Fibroblast of mammary gland (primary cell): Measurements from ENCODE around the gene TAOK3.
"Not testable (repeated sequence)": the region's sequence is repeated elsewhere in the genome, so short reads cannot be mapped to it uniquely, and the experiment has no call there.

ENCODE experiments used
- DNase-seq: peaks from one replicate; pipeline ENCODE4 v3.0.0-alpha.2; 2010; ENCODE audit warnings: low read depth
- H3K4me3 ChIP-seq: 2 replicates; pipeline ENCODE4 v1.5.1; 2011; ENCODE audit warnings: low read depth, mild to moderate bottlenecking, low read length, moderate library complexity; ENCODE audit not compliant: control insufficient read depth
- TF ChIP-seq, protein P1 (sequence below): conservative IDR thresholded peaks from 2 replicates; pipeline ENCODE4 v1.5.1; 2011; ENCODE audit warnings: low read depth, low read length, inconsistent platforms; ENCODE audit not compliant: control insufficient read depth, insufficient read depth

Gene TAOK3

DNA sequence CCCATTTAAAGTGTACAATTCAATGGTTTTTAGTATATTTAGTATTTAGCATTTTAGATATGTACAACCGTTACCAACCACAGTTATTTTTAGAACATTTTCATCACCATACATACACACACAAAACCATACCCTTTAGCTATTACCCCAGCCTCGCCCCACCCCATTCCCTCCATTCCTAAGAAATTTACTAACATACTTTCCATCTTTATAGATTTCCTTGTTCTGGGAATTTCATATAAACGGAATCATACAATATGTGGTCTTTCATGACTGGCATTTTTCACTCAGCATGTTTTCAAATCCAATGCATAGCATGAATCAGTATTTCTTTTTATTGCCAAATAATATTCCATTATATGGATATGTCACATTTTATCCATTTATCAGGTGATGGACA, 101.5 kb downstream of the TAOK3 start:
- TF ChIP-seq, protein P1, sequence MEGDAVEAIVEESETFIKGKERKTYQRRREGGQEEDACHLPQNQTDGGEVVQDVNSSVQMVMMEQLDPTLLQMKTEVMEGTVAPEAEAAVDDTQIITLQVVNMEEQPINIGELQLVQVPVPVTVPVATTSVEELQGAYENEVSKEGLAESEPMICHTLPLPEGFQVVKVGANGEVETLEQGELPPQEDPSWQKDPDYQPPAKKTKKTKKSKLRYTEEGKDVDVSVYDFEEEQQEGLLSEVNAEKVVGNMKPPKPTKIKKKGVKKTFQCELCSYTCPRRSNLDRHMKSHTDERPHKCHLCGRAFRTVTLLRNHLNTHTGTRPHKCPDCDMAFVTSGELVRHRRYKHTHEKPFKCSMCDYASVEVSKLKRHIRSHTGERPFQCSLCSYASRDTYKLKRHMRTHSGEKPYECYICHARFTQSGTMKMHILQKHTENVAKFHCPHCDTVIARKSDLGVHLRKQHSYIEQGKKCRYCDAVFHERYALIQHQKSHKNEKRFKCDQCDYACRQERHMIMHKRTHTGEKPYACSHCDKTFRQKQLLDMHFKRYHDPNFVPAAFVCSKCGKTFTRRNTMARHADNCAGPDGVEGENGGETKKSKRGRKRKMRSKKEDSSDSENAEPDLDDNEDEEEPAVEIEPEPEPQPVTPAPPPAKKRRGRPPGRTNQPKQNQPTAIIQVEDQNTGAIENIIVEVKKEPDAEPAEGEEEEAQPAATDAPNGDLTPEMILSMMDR, result no peak
- no peak overlapping the region for H3K4me3 ChIP-seq
- DNase-seq, result no peak

DNA sequence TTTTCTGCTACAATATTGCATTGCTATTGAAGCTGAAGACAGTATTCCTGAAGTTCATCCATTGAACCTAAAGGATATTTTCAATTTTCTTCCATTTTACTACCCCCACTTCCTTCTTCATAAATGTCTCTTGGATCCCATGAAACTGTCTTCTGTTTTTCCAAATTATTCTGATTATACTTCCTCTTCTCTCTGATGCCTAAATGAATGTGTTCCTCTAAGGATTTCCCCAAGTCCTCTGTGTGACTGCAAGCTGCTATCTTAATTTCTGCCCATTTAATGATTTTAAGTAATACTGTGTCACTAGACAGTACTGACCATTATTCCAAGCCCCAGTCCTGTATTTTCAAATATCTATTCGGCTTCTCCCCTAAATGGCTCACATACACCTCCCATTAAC, 102.9 kb downstream of the TAOK3 start:
- no peak overlapping the region for H3K4me3 ChIP-seq
- DNase-seq, result no peak
- TF ChIP-seq, protein P1, result no peak

- H3K4me3 ChIP-seq, result no peak overlapping the region
- TF ChIP-seq, protein P1, result no peak
- DNase-seq, result peak; percentile 29
Observed at GRCh38 chr12:118259079-118259478, 113.6 kb downstream of the TAOK3 start.

DNA sequence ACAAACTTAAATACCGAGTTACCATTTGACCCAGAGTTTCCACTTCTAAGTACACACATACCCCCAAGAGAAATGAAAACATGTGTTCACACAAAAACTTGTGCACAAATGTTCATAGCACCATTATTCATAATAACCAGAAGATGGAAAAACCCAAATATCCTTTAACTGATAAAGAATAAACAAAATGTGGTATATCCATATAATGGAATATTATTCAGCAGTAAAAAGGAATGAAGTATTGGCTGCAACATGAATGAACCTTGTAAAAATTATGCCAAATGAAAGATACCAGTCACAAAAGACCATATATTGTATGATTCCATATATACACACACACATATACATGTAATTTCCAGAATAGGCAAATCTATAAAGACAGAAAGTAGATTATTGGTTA, 116.4 kb downstream of the TAOK3 start:
- TF ChIP-seq, protein P1, result no peak
- H3K4me3 ChIP-seq, result no peak overlapping the region
- DNase-seq, result no peak

DNA sequence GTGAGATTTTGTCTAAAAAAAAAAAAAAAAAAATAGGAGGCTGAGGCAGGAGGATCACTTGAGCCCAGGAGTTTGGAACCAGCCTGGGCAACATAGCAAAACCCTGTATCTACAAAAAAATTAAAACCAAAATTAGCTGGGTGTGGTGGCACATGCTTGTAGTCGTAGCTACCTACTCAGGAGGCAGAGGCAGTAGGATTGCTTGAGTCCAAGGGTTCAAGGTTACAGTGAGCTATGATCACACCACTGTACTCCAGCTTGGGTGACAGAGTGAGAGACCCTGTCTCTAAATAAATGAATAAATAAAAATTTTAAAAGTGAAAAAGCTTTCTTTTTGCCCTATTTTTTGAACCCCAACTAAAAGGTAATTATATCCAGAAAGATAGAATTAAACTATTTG, 123.2 kb downstream of the TAOK3 start:
- TF ChIP-seq, protein P1, result no peak
- no peak for DNase-seq

GRCh38 chr12:118245886-118246285, 126.8 kb downstream of the TAOK3 start:
- not testable (repeated sequence) for H3K4me3 ChIP-seq, DNase-seq

More for the DNA sequence above, 123.2 kb downstream of the TAOK3 start:
- H3K4me3 ChIP-seq, result no peak overlapping the region

DNA sequence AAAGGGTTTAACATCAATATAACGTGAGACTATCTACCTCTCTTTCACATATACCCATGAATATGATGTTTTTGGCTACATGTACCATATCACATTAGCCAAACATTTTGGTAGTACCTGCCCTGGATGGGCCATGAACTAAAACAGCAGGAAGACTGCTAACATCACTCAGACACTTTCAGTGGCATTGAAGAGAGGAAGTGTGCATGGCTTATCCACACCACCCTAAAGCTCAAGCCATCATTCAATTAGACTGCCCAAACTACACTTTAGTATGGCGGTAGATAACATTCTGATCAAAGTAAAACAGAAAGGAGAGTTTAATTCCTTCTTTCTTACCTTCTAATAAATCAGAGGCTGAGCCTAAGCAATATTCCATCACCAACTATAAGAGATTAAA, 133.8 kb downstream of the TAOK3 start:
- no peak overlapping the region for H3K4me3 ChIP-seq
- no peak for DNase-seq
- TF ChIP-seq, protein P1, result no peak

- no peak overlapping the region for H3K4me3 ChIP-seq
- TF ChIP-seq, protein P1, result no peak
- DNase-seq, result peak; percentile 26
Observed at GRCh38 chr12:118237908-118238307, 134.8 kb downstream of the TAOK3 start.
